Measurements from ENCODE around the gene SLC12A5.
A peak's percentile ranks its signal among the peaks of the same experiment; 100 is the strongest.
"Not testable (repeated sequence)": the region's sequence is repeated elsewhere in the genome, so short reads cannot be mapped to it uniquely, and the experiment has no call there.

SLC12A5 gene

GRCh38 chr20:46028772-46029371, at the start of gene SLC12A5:
Gene SLC12A5 (plus strand): TSS chr20:46029215. CDS start chr20:46029345, 130 bp downstream.
- FAIRE-seq (no peak), DNase-seq (ENCODE audit: insufficient read length, low spot score) (no peak)
- no peak for TF ChIP-seq CTCF (IDR thresholded peaks at IDR 0.05; ENCODE audit: insufficient read depth, missing control alignments)

- no peak for TF ChIP-seq CTCF (IDR thresholded peaks at IDR 0.05; ENCODE audit: insufficient read depth, missing control alignments)
Measured at GRCh38 chr20:45981261-45981660, 47.8 kb upstream of the SLC12A5 start.

GRCh38 chr20:45983279-45983743, 45.7 kb upstream of the SLC12A5 start:
- no peak for FAIRE-seq
- TF ChIP-seq CTCF (IDR thresholded peaks at IDR 0.05; ENCODE audit: insufficient read depth, missing control alignments), result no peak
- DNase-seq (ENCODE audit: insufficient read length, low spot score), result no peak

More at GRCh38 chr20:45981261-45981660, 47.8 kb upstream of the SLC12A5 start:
- DNase-seq (ENCODE audit: insufficient read length, low spot score), result no peak
- no peak for FAIRE-seq

- DNase-seq (ENCODE audit: insufficient read length, low spot score) (no peak), FAIRE-seq (no peak)
- no peak for TF ChIP-seq CTCF (IDR thresholded peaks at IDR 0.05; ENCODE audit: insufficient read depth, missing control alignments)
Measured at GRCh38 chr20:45985573-45985972, 43.4 kb upstream of the SLC12A5 start.

- peak; percentile 71 for DNase-seq (ENCODE audit: insufficient read length, low spot score)
- no peak for FAIRE-seq
- TF ChIP-seq CTCF (IDR thresholded peaks at IDR 0.05; ENCODE audit: insufficient read depth, missing control alignments), result peak; percentile 71
Measured at GRCh38 chr20:45987108-45987780, 41.8 kb upstream of the SLC12A5 start.

- not testable (repeated sequence) for DNase-seq (ENCODE audit: insufficient read length, low spot score); FAIRE-seq
Measured at GRCh38 chr20:45988830-45989229, 40.2 kb upstream of the SLC12A5 start.

- TF ChIP-seq CTCF (IDR thresholded peaks at IDR 0.05; ENCODE audit: insufficient read depth, missing control alignments), result no peak
- FAIRE-seq (no peak), DNase-seq (ENCODE audit: insufficient read length, low spot score) (no peak)
Measured at GRCh38 chr20:45991616-45992015, 37.4 kb upstream of the SLC12A5 start.

Measured in D721Med (cell line).